ENCODE results near the gene CROCC2. TPM values are rescaled to one million over a fixed set of nuclear protein-coding genes. Genes with fewer than 3 reads are reported as not detected.

CROCC2 gene
- total RNA-seq, 4 donors from 2014 or later: 0.07 TPM; not detected in 3

DNA sequence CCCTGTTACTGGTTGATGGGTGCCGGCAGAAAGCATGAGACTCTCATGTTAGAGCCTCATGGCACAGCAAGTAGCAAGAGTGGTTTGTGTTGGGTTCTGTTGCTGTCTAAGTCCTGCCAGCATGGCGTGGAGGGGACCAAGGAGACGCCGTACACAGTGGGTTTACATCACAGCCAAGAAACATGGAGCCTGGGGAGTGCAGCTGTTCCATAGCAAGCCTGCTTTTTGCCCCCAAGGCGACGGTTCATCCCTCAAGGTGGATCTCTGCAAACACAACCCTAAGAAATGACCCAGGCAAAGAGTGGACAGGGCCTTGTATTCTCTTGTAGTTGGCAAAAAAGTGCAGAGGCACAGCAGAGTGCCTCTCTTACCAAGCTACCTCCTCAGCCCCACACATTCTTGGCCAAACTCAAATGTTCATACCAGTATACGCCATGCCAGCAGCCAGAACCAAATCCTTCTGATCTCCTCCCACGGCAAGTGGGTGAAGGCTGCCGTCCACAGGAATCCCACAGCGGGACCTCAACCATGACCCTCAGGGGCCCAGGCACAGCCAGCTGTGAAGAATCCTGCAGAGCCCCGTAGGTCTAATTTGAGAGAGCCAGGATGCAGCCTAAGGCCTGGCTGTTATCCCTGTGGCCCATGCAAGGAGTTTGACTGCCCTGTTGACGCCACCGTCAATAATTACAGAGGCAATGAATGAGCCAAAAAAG, 111.2 kb downstream of the CROCC2 start:
- Histone ChIP-seq H3K4me3 (no peak overlapping the region), H3K36me3 (peaks cover 0 to 12% of the 10 kb centered on the region in 2 donors), H3K27me3 (no peaks in the 10 kb centered on the region), H3K9me3 (no peaks in the 10 kb centered on the region), H3K4me1 (peaks cover 0 to 3% of the 10 kb centered on the region in 2 donors), H3K27ac (no peak overlapping the region)
- intact Hi-C loops (cut with DNase I; ENCODE audit: low total_unique reads) (no loop called here), in situ Hi-C loops (cut with MboI; ENCODE audit: low sequenced_read_pairs in 4 of 4) (no loop called here)
- TF ChIP-seq, protein P1, sequence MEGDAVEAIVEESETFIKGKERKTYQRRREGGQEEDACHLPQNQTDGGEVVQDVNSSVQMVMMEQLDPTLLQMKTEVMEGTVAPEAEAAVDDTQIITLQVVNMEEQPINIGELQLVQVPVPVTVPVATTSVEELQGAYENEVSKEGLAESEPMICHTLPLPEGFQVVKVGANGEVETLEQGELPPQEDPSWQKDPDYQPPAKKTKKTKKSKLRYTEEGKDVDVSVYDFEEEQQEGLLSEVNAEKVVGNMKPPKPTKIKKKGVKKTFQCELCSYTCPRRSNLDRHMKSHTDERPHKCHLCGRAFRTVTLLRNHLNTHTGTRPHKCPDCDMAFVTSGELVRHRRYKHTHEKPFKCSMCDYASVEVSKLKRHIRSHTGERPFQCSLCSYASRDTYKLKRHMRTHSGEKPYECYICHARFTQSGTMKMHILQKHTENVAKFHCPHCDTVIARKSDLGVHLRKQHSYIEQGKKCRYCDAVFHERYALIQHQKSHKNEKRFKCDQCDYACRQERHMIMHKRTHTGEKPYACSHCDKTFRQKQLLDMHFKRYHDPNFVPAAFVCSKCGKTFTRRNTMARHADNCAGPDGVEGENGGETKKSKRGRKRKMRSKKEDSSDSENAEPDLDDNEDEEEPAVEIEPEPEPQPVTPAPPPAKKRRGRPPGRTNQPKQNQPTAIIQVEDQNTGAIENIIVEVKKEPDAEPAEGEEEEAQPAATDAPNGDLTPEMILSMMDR (IDR thresholded peaks at IDR 0.05 in 4 of 5, conservative IDR thresholded peaks at IDR 0.05 in 1 of 5): no peak
- TF ChIP-seq POLR2A (IDR thresholded peaks at IDR 0.05): no peak
- ATAC-seq (no peak), DNase-seq (no peak)

DNA sequence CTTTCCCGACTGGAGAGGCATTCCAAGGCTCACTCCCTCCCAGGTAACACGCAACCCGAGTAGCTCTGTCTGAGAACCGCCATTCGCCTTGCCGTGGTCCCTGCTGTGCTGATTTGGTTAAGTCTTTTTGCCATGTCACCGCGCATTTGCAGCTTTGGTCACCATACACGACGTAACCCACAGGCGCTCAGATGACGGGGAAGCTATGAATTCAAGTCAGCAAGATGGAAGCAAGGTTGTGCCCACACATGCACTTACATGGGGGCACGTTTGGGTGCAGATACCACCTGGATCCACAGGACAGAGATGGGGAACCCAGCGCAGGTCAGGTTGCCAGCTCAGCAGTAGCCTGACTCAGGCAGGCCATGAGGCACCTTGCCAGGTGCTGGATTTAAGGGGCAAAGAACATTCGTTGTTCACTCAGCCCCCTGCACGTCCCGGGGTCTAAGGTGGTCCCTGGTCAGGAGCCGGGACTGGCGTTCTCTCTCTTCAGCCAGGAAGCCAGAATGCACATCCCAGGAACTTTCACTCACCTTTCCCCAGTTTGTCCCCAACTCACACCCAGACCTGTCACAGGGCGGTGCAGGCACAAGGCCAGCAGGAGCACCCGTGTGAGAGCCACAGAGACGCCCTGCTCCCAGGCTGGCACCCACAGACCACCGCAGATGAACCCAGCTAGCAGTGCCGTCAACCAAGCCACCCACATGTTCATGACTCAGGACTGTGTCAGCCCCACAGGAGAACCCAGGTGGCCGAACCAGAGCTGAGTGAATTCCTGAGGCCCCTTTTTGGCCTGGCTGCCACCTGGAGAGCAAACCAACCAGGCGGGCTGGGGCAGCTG, 112.1 kb downstream of the CROCC2 start:
- in situ Hi-C loops (cut with MboI; ENCODE audit: low sequenced_read_pairs in 4 of 4) (no loop called here), intact Hi-C loops (cut with DNase I; ENCODE audit: low total_unique reads) (no loop called here)
- H3K27ac ChIP-seq: no peak overlapping the region
- no peak overlapping the region for H3K4me3 ChIP-seq
- no peak for DNase-seq
- H3K36me3 ChIP-seq: peaks cover 0 to 15% of the 10 kb centered on the region in 2 donors
- H3K27me3 ChIP-seq: no peaks in the 10 kb centered on the region
- no peaks in the 10 kb centered on the region for H3K9me3 ChIP-seq
- no peak for ATAC-seq
- TF ChIP-seq, protein P1 (IDR thresholded peaks at IDR 0.05 in 4 of 5, conservative IDR thresholded peaks at IDR 0.05 in 1 of 5): no peak
- no peak for TF ChIP-seq POLR2A (IDR thresholded peaks at IDR 0.05)
- H3K4me1 ChIP-seq: peaks cover 0 to 3% of the 10 kb centered on the region in 2 donors

DNA sequence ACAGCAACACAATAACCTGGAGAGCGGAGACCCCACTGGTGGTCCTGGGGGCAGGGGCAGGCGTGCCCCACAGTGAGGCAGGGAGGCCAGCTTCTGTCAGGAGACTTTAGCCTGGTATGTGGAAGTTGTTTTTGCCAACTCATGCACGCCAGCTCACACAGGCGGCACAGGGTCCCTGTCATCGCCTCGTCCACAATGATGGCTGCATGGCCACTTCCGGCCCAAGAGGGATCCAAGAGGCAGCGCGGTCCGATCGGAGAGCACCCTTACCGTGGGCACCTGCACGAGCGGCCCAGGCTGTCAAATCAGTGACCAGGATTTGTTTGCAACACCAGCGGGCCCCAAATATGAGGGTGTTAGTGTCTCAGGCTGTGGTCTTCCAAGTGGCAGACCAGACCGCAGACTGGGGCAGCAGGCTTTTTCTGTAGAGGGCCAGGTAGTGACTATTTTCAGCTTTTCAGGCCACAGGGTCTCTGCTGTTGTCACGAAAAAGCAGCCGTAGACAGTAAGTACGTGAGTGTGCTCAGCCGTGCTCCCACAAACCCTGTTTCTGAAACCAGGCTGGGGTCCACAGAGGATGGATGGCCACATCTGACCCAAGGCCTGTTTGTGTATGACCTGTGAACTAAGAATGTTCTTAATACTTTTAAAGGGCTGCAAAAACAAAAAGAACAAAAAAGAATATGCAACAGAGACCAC, 113.5 kb downstream of the CROCC2 start:
- no peak for DNase-seq

DNA sequence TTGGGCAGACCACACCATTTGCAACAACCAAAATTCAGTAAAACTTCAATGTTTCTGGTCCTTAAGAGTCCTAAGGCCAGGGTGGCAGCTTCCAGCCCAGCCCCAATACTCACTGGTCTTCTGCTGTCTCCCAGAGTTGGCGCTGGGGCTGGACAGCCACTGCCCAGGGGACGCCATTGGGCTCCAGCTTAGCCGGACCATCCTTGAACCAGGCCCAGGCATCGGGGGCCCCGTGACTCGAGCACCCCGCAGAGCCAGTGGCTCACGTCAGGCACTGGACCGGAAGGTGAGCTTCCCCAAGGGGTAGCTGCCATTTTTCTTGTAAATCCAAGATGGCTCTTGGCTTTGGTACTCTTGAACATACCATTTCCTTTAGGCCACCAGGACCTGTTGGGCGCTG, 114.1 kb downstream of the CROCC2 start:
- Histone ChIP-seq H3K27me3 (no peaks in the 10 kb centered on the region), H3K4me3 (no peak overlapping the region), H3K36me3 (peaks cover 0 to 15% of the 10 kb centered on the region in 2 donors), H3K27ac (no peak overlapping the region), H3K4me1 (no peaks in the 10 kb centered on the region), H3K9me3 (peaks cover 0 to under 1% (median 0%) of the 10 kb centered on the region in 3 donors)
- no peak for DNase-seq
- intact Hi-C loops (cut with DNase I; ENCODE audit: low total_unique reads): no loop called here
- in situ Hi-C loops (cut with MboI; ENCODE audit: low sequenced_read_pairs in 4 of 4): no loop called here
- TF ChIP-seq, protein P1 (IDR thresholded peaks at IDR 0.05 in 4 of 5, conservative IDR thresholded peaks at IDR 0.05 in 1 of 5): no peak
- TF ChIP-seq POLR2A (IDR thresholded peaks at IDR 0.05): no peak
- ATAC-seq: no peak

More for the DNA sequence above, 113.5 kb downstream of the CROCC2 start:
- Histone ChIP-seq H3K4me3 (no peak overlapping the region), H3K9me3 (no peaks in the 10 kb centered on the region), H3K27ac (no peak overlapping the region), H3K36me3 (peaks cover 0 to 15% of the 10 kb centered on the region in 2 donors), H3K4me1 (peaks cover 0 to 3% of the 10 kb centered on the region in 2 donors), H3K27me3 (no peaks in the 10 kb centered on the region)
- intact Hi-C loops (cut with DNase I; ENCODE audit: low total_unique reads): no loop called here
- ATAC-seq: no peak
- in situ Hi-C loops (cut with MboI; ENCODE audit: low sequenced_read_pairs in 4 of 4): no loop called here
- TF ChIP-seq POLR2A (IDR thresholded peaks at IDR 0.05): no peak
- TF ChIP-seq, protein P1 (IDR thresholded peaks at IDR 0.05 in 4 of 5, conservative IDR thresholded peaks at IDR 0.05 in 1 of 5): no peak
